T-cell (primary cell): ENCODE data around the gene SMG7. TPM values are rescaled to one million over a fixed set of nuclear protein-coding genes. Genes with fewer than 3 reads are reported as not detected.

Experiments used
- ATAC-seq, 4 experiments: fragments of 200-7000 bp in 3 of 4; fragments of 150-1000 bp in 1 of 4; cut with Tn5 transposase; replicated peaks in 1 of 4; 1 replicate in 3 of 4; 2 replicates in 1 of 4; pipeline ENCODE4 v1.10.0; 2021; ENCODE audit warnings: moderate library complexity in 3 of 4, mild to moderate bottlenecking in 2 of 4, moderate number of reproducible peaks in 1 of 4
- CTCF ChIA-PET, 2 donors: fragments of 300-600 bp; sonication (Branson Sonifier 250); formaldehyde crosslinking; loops; one replicate each; lab custom pipeline; 2022; ENCODE audit warnings: antibody characterized with exemption in 2 of 2; lab: Charles Lee
- POLR2A ChIA-PET, 2 donors: fragments of 300-600 bp; sonication (Branson Sonifier 250); formaldehyde crosslinking; loops; one replicate each; lab custom pipeline; 2022; ENCODE audit warnings: antibody characterized with exemption in 2 of 2; lab: Charles Lee
- DNase-seq, 35 experiments: peaks; one replicate each; pipeline versions ENCODE4 v3.0.0 to v3.0.0-alpha.2; 2013 to 2023
- H3K27ac ChIP-seq: one replicate; pipeline ENCODE4 v1.5.1; 2013; ENCODE audit warnings: low read length
- H3K27me3 ChIP-seq, 2 experiments: replicated peaks in 1 of 2; 1 replicate in 1 of 2; 2 replicates in 1 of 2; pipeline versions ENCODE4 v1.6.1 to v1.7.0; 2013; ENCODE audit warnings: low read length in 1 of 2, mixed read lengths in 1 of 2; ENCODE audit not compliant: control insufficient read depth in 2 of 2, insufficient read depth in 2 of 2; ENCODE audit errors: extremely low read depth in 1 of 2
- H3K36me3 ChIP-seq, 2 donors: 1 replicate in 1 of 2; 2 replicates in 1 of 2; pipeline versions ENCODE4 v1.6.1 to v1.7.0; 2013; ENCODE audit warnings: low read length in 1 of 2; ENCODE audit not compliant: control insufficient read depth in 2 of 2, insufficient read depth in 1 of 2; ENCODE audit errors: extremely low read depth in 1 of 2
- H3K4me1 ChIP-seq, 2 experiments: 1 replicate in 1 of 2; 2 replicates in 1 of 2; pipeline versions ENCODE4 v1.6.1 to v1.7.0; 2013; ENCODE audit warnings: low read length in 2 of 2, mixed read lengths in 1 of 2; ENCODE audit not compliant: insufficient read depth in 2 of 2, control insufficient read depth in 1 of 2; ENCODE audit errors: extremely low read depth in 1 of 2
- H3K4me3 ChIP-seq, 2 donors: 1 replicate in 1 of 2; 2 replicates in 1 of 2; pipeline versions ENCODE4 v1.5.1 to v1.7.0; 2013; ENCODE audit warnings: mild to moderate bottlenecking in 2 of 2, low read length in 1 of 2, moderate library complexity in 1 of 2; ENCODE audit not compliant: control insufficient read depth in 1 of 2; ENCODE audit errors: extremely low read depth in 1 of 2
- H3K9me3 ChIP-seq: 2 replicates; pipeline ENCODE4 v1.7.0; 2013
- H3K27ac Mint-ChIP-seq, 2 donors: one replicate each; pipeline ENCODE4 v1.8.0; 2020 to 2021; ENCODE audit warnings: mild to moderate bottlenecking in 2 of 2, mixed read lengths in 2 of 2
- H3K27me3 Mint-ChIP-seq, 2 donors: one replicate each; pipeline ENCODE4 v1.8.0; 2021 to 2022; ENCODE audit warnings: mixed read lengths in 2 of 2
- H3K36me3 Mint-ChIP-seq: one replicate; pipeline ENCODE4 v1.8.0; 2021; ENCODE audit warnings: mixed read lengths
- H3K4me1 Mint-ChIP-seq, 3 donors: one replicate each; pipeline ENCODE4 v1.8.0; 2020 to 2022; ENCODE audit warnings: mixed read lengths in 3 of 3, mild to moderate bottlenecking in 1 of 3
- H3K4me3 Mint-ChIP-seq, 3 donors: one replicate each; pipeline ENCODE4 v1.8.0; 2020 to 2022; ENCODE audit warnings: mild to moderate bottlenecking in 3 of 3, mixed read lengths in 3 of 3, moderate library complexity in 3 of 3
- H3K9me3 Mint-ChIP-seq, 3 donors: one replicate each; pipeline ENCODE4 v1.8.0; 2020 to 2022; ENCODE audit warnings: mixed read lengths in 3 of 3
- WGBS: methylation state at CpG from one replicate; pipeline ENCODE4 v1.1.5; 2013; ENCODE audit warnings: missing lambda C conversion rate; ENCODE audit not compliant: insufficient coverage; 5-methylcytosine and 5-hydroxymethylcytosine counted together
- total RNA-seq, 35 experiments: library from RNA in 6 of 35; stranded (reverse) in 6 of 35; fragments of 120-200 nt in 1 of 35; gene quantifications; one replicate each; pipeline versions ENCODE4 v1.2.1 to v1.2.4 and lab custom pipeline; 2013 to 2026

Gene SMG7
- total RNA-seq, 5 donors from 2014 or later (not counting 1 experiment from before 2014, with no cell fraction given), result 52.6 to 59.0 (median 54.6) TPM

DNA sequence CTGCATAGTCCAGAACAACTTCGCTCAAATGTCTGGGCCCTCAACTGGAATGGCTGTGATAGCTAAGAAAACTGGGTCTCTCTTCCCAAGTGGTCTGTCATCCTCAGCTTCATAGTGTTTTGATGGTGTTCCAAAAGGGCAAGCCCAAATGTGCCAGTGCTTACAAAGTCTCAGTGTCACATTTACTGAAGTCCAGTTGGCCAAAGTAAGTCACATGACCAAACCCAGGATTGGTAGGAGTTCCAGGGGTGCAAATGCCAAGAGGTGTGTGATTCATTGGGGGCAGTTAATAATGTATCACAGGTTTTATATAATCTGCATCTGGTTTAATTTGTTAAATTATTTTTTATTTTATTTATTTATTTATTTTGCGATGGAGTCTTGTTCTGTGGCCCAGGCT lies 24.9 kb downstream of the SMG7 start:
- WGBS, result 100% methylated on average over 1 of the region's 2 CpGs
- Histone ChIP-seq H3K36me3 (no peaks in the 10 kb centered on the region), H3K4me3 (no peak overlapping the region), H3K27ac (no peak overlapping the region), H3K9me3 (no peaks in the 10 kb centered on the region), H3K27me3 (no peaks in the 10 kb centered on the region), H3K4me1 (peaks cover 19 to 30% of the 10 kb centered on the region in 2 experiments)
- Mint-ChIP-seq H3K9me3 (no peaks in the 10 kb centered on the region), H3K4me3 (no peak overlapping the region), H3K4me1 (peaks cover 74 to 82% (median 82%) of the 10 kb centered on the region in 3 donors), H3K27me3 (no peaks in the 10 kb centered on the region), H3K36me3 (no peaks in the 10 kb centered on the region), H3K27ac (peak overlapping the region in 1 of 2 donors; percentile 40)
- ATAC-seq, result no peak
- ChIA-PET POLR2A (no interaction called here), CTCF (no interaction called here)
- DNase-seq, result no peak

- H3K4me1 ChIP-seq, result peaks cover 18 to 31% of the 10 kb centered on the region in 2 experiments
- H3K27ac ChIP-seq, result no peak overlapping the region
These were observed 26.2 kb downstream of the SMG7 start for GRCh38 chr1:183498342-183498991.

GRCh38 chr1:183505454-183506089 lies 33.3 kb downstream of the SMG7 start:
- Mint-ChIP-seq H3K4me3 (no peak overlapping the region), H3K9me3 (no peaks in the 10 kb centered on the region), H3K27ac (no peak overlapping the region), H3K36me3 (no peaks in the 10 kb centered on the region), H3K4me1 (peaks cover 25 to 53% (median 40%) of the 10 kb centered on the region in 3 donors), H3K27me3 (no peaks in the 10 kb centered on the region)
- H3K36me3 ChIP-seq, result peaks cover 0 to 6% of the 10 kb centered on the region in 2 donors
- H3K27me3 ChIP-seq, result no peaks in the 10 kb centered on the region
- CTCF ChIA-PET, result interaction anchor here in 1 of 2 donors (1.3 kb wide), 1 partner anchor 25 kb away, joined by 3 read pairs; no protein-coding TSS in a partner anchor
- no peak overlapping the region for H3K27ac ChIP-seq
- POLR2A ChIA-PET, result interaction anchor here in 1 of 2 donors (0.9 kb wide), 1 partner anchor 155 kb away, joined by 11 read pairs; no protein-coding TSS in a partner anchor
- no peak overlapping the region for H3K4me3 ChIP-seq
- DNase-seq, result no peak
- 67% methylated on average over 1 of the region's 5 CpGs for WGBS
- ATAC-seq, result no peak
- H3K4me1 ChIP-seq, result peaks cover 0 to 17% of the 10 kb centered on the region in 2 experiments
- no peaks in the 10 kb centered on the region for H3K9me3 ChIP-seq

More at GRCh38 chr1:183498342-183498991, 26.2 kb downstream of the SMG7 start:
- Mint-ChIP-seq H3K27me3 (no peaks in the 10 kb centered on the region), H3K9me3 (no peaks in the 10 kb centered on the region), H3K36me3 (no peaks in the 10 kb centered on the region), H3K27ac (peak overlapping the region; percentile 69 to 87), H3K4me3 (peak overlapping the region; percentile 25 to 62 (median 54)), H3K4me1 (peaks cover 77 to 82% (median 77%) of the 10 kb centered on the region in 3 donors)
- Histone ChIP-seq H3K36me3 (peaks cover 0 to 4% of the 10 kb centered on the region in 2 donors), H3K4me3 (no peak overlapping the region), H3K9me3 (no peaks in the 10 kb centered on the region), H3K27me3 (no peaks in the 10 kb centered on the region)
- ChIA-PET CTCF (interaction anchor here in 1 of 2 donors (0.7 kb wide), 1 partner anchor 9 kb away, joined by 4 read pairs; no protein-coding TSS in a partner anchor), POLR2A (no interaction called here)
- DNase-seq (peak in 2 of 35 experiments; percentile 1 to 13), ATAC-seq (peak; percentile 66 to 82 (median 69))
- no CpG with 5 or more reads among the region's 6 CpGs for WGBS

GRCh38 chr1:183506561-183506960 lies 34.3 kb downstream of the SMG7 start:
- 100% methylated on average over 1 of the region's 4 CpGs for WGBS
- no peak for ATAC-seq
- no peaks in the 10 kb centered on the region for H3K9me3 Mint-ChIP-seq

GRCh38 chr1:183508694-183509093 lies 36.4 kb downstream of the SMG7 start:
- Mint-ChIP-seq H3K27ac (peak overlapping the region in 1 of 2 donors; percentile 30), H3K27me3 (no peaks in the 10 kb centered on the region), H3K4me3 (no peak overlapping the region), H3K36me3 (no peaks in the 10 kb centered on the region), H3K9me3 (no peaks in the 10 kb centered on the region), H3K4me1 (peaks cover 19 to 37% (median 29%) of the 10 kb centered on the region in 3 donors)
- Histone ChIP-seq H3K4me1 (peaks cover 0 to 12% of the 10 kb centered on the region in 2 experiments), H3K4me3 (no peak overlapping the region), H3K36me3 (peaks cover 0 to 2% of the 10 kb centered on the region in 2 donors), H3K27me3 (no peaks in the 10 kb centered on the region), H3K9me3 (no peaks in the 10 kb centered on the region), H3K27ac (no peak overlapping the region)
- WGBS, result no CpG with 5 or more reads among the region's 1 CpG
- DNase-seq (no peak), ATAC-seq (no peak)
- ChIA-PET POLR2A (interaction anchor here in 1 of 2 donors (1.2 kb wide), 1 partner anchor 16 kb away, joined by 8 read pairs; no protein-coding TSS in a partner anchor), CTCF (interaction anchor here in 1 of 2 donors (1.0 to 1.2 kb wide), 2 partner anchors 10 to 39 kb away, joined by 3 read pairs; no protein-coding TSS in a partner anchor)

More at GRCh38 chr1:183506561-183506960, 34.3 kb downstream of the SMG7 start:
- Histone ChIP-seq H3K36me3 (peaks cover 0 to 6% of the 10 kb centered on the region in 2 donors), H3K27ac (no peak overlapping the region), H3K27me3 (no peaks in the 10 kb centered on the region), H3K4me1 (peaks cover 0 to 14% of the 10 kb centered on the region in 2 experiments), H3K4me3 (no peak overlapping the region), H3K9me3 (no peaks in the 10 kb centered on the region)
- Mint-ChIP-seq H3K4me3 (no peak overlapping the region), H3K27me3 (no peaks in the 10 kb centered on the region), H3K27ac (no peak overlapping the region), H3K4me1 (peaks cover 24 to 49% (median 36%) of the 10 kb centered on the region in 3 donors), H3K36me3 (no peaks in the 10 kb centered on the region)
- DNase-seq, result no peak
- ChIA-PET POLR2A (interaction anchor here in 1 of 2 donors (0.9 kb wide), 1 partner anchor 156 kb away, joined by 11 read pairs; no protein-coding TSS in a partner anchor), CTCF (interaction anchor here (0.7 to 1.3 kb wide), 2 partner anchors 24 to 36 kb away, joined by 3 to 13 read pairs; no protein-coding TSS in a partner anchor)

DNA sequence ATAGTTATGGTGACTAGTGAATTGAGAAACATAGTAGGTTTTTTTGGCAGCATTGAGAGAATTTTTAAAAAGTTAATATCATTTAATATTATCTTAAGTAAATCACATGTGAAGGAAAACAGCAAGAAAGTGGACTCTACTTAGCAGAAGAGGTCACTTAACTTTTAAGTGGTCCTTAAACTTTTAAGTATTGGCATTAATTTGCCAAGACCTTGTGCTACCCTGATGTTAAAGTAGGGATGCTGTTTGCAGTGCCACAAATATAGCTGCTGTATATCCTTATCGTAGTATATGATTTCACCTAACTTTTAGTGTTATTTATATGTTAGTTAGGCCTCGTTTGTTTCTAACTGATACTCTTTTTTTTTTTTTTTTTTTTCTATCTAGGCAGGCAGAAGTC lies 40.2 kb downstream of the SMG7 start:
- Histone ChIP-seq H3K4me1 (no peaks in the 10 kb centered on the region), H3K36me3 (peaks cover 0 to 12% of the 10 kb centered on the region in 2 donors), H3K9me3 (no peaks in the 10 kb centered on the region), H3K27ac (no peak overlapping the region), H3K27me3 (no peaks in the 10 kb centered on the region), H3K4me3 (no peak overlapping the region)
- H3K27ac Mint-ChIP-seq, result no peak overlapping the region
- H3K4me3 Mint-ChIP-seq, result no peak overlapping the region
- H3K9me3 Mint-ChIP-seq, result no peaks in the 10 kb centered on the region
- WGBS, result no CpG with 5 or more reads among the region's 2 CpGs
- ChIA-PET POLR2A (no interaction called here), CTCF (no interaction called here)
- no peak for DNase-seq
- ATAC-seq, result no peak
- H3K36me3 Mint-ChIP-seq, result peaks cover 26% of the 10 kb centered on the region
- H3K4me1 Mint-ChIP-seq, result peaks cover 25 to 45% (median 36%) of the 10 kb centered on the region in 3 donors
- no peaks in the 10 kb centered on the region for H3K27me3 Mint-ChIP-seq
